Rectal smooth muscle tissue (tissue), 1 donor: Measurements from ENCODE around the gene CRTAP.
"Not testable (repeated sequence)": the region's sequence is repeated elsewhere in the genome, so short reads cannot be mapped to it uniquely, and the experiment has no call there.

Source experiments
- H3K27ac ChIP-seq: one replicate; pipeline ENCODE4 v1.7.0; 2013; ENCODE audit warnings: low read depth, low read length, inconsistent platforms
- H3K27me3 ChIP-seq: one replicate; pipeline ENCODE4 v1.7.0; 2013; ENCODE audit warnings: low read length; ENCODE audit not compliant: control insufficient read depth, insufficient read depth
- H3K36me3 ChIP-seq: one replicate; pipeline ENCODE4 v1.7.0; 2013; ENCODE audit warnings: low read length; ENCODE audit not compliant: control insufficient read depth, insufficient read depth
- H3K4me1 ChIP-seq: one replicate; pipeline ENCODE4 v1.7.0; 2013; ENCODE audit warnings: low read length; ENCODE audit not compliant: control insufficient read depth, insufficient read depth
- H3K4me3 ChIP-seq: one replicate; pipeline ENCODE4 v1.7.0; 2013; ENCODE audit warnings: low read length
- H3K9ac ChIP-seq: one replicate; pipeline ENCODE4 v1.7.0; 2013; ENCODE audit warnings: low read length

Gene CRTAP

DNA sequence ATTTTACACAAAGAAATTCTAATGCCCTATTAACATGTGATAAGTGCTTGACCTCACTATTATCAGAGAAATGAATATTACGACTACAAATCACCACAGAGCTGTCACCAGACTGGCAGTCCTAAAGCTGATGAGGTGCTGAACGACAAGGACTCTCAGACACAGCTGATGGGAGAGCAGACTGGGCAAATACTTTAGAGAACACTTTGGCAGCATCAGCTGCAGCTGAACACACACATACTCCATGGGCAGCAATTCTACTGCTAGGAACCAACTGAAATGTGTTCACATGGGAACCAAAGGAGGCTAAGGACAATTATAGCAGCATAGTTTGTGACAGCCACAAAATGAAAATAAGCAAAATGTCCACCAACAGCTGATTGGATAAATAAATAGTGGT, 59.3 kb downstream of the CRTAP start:
- Histone ChIP-seq H3K4me3 (no peak overlapping the region), H3K36me3 (no peaks in the 10 kb centered on the region), H3K4me1 (no peaks in the 10 kb centered on the region), H3K9ac (no peak overlapping the region), H3K27ac (no peak overlapping the region), H3K27me3 (no peaks in the 10 kb centered on the region)

GRCh38 chr3:33173672-33174071, 59.9 kb downstream of the CRTAP start:
- no peak overlapping the region for H3K27ac ChIP-seq

DNA sequence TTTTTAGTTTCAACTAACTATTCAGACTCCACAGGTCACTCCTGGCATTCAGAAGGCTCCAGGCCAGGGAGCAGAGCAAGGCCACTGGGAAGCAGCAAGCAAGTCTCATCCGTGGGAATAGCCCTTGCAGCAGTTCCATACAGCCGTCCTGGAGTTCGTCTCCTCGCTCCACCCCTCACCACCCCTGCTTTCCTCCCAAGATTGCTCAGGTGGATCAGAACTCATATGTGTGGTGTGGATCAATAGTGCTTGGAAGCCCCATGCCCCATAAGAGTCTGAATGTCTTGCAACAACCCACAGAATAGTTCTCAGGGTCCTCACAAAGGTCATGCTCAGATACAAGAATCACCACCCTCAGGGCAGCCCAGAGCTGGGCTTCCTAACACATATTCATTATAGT, 60.3 kb downstream of the CRTAP start:
- Histone ChIP-seq H3K9ac (no peak overlapping the region), H3K36me3 (no peaks in the 10 kb centered on the region), H3K4me3 (no peak overlapping the region), H3K4me1 (no peaks in the 10 kb centered on the region), H3K27ac (no peak overlapping the region), H3K27me3 (no peaks in the 10 kb centered on the region)

More at GRCh38 chr3:33173672-33174071, 59.9 kb downstream of the CRTAP start:
- no peaks in the 10 kb centered on the region for H3K36me3 ChIP-seq
- no peaks in the 10 kb centered on the region for H3K4me1 ChIP-seq
- H3K4me3 ChIP-seq, result no peak overlapping the region
- H3K27me3 ChIP-seq, result no peaks in the 10 kb centered on the region
- no peak overlapping the region for H3K9ac ChIP-seq

GRCh38 chr3:33174711-33175414, 61.0 kb downstream of the CRTAP start:
- no peak overlapping the region for H3K9ac ChIP-seq
- no peaks in the 10 kb centered on the region for H3K4me1 ChIP-seq
- no peaks in the 10 kb centered on the region for H3K27me3 ChIP-seq
- no peaks in the 10 kb centered on the region for H3K36me3 ChIP-seq
- H3K27ac ChIP-seq, result no peak overlapping the region
- H3K4me3 ChIP-seq, result no peak overlapping the region

- Histone ChIP-seq H3K27ac (no peak overlapping the region), H3K36me3 (no peaks in the 10 kb centered on the region), H3K9ac (no peak overlapping the region)
Observed at GRCh38 chr3:33179132-33179531, 65.3 kb downstream of the CRTAP start.

GRCh38 chr3:33181229-33181628, 67.4 kb downstream of the CRTAP start:
- no peaks in the 10 kb centered on the region for H3K27me3 ChIP-seq
- H3K36me3 ChIP-seq, result no peaks in the 10 kb centered on the region
- H3K9ac ChIP-seq, result no peak overlapping the region
- no peak overlapping the region for H3K4me3 ChIP-seq
- H3K4me1 ChIP-seq, result no peaks in the 10 kb centered on the region
- H3K27ac ChIP-seq, result no peak overlapping the region

More at GRCh38 chr3:33179132-33179531, 65.3 kb downstream of the CRTAP start:
- Histone ChIP-seq H3K4me1 (no peaks in the 10 kb centered on the region), H3K27me3 (no peaks in the 10 kb centered on the region), H3K4me3 (no peak overlapping the region)

- H3K9ac ChIP-seq, H3K4me3 ChIP-seq, H3K27ac ChIP-seq, H3K4me1 ChIP-seq, H3K27me3 ChIP-seq, H3K36me3 ChIP-seq: not testable (repeated sequence)
Observed at GRCh38 chr3:33181641-33182040, 67.8 kb downstream of the CRTAP start.

DNA sequence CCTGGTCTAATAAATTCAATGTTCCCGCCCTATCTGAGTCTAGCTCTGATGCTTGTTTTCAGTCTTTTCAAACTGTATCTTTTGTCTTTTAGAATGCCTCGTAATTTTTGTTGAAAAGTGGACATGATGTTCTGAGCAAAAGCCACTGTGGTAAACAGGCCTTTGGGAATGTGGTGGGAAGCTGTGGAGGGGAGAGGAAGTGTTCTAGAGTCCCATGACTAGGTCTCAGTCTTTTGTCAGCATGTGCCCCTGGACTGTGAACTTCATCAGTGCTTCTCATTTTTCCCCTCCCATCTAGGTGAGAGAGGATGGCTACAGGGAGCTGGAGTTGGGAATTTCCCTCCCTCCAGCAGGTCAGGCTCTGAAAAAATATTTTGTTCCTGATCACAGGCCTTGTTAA, 71.0 kb downstream of the CRTAP start:
- Histone ChIP-seq H3K4me1 (no peaks in the 10 kb centered on the region), H3K27ac (no peak overlapping the region), H3K4me3 (no peak overlapping the region), H3K36me3 (no peaks in the 10 kb centered on the region), H3K27me3 (no peaks in the 10 kb centered on the region), H3K9ac (no peak overlapping the region)

DNA sequence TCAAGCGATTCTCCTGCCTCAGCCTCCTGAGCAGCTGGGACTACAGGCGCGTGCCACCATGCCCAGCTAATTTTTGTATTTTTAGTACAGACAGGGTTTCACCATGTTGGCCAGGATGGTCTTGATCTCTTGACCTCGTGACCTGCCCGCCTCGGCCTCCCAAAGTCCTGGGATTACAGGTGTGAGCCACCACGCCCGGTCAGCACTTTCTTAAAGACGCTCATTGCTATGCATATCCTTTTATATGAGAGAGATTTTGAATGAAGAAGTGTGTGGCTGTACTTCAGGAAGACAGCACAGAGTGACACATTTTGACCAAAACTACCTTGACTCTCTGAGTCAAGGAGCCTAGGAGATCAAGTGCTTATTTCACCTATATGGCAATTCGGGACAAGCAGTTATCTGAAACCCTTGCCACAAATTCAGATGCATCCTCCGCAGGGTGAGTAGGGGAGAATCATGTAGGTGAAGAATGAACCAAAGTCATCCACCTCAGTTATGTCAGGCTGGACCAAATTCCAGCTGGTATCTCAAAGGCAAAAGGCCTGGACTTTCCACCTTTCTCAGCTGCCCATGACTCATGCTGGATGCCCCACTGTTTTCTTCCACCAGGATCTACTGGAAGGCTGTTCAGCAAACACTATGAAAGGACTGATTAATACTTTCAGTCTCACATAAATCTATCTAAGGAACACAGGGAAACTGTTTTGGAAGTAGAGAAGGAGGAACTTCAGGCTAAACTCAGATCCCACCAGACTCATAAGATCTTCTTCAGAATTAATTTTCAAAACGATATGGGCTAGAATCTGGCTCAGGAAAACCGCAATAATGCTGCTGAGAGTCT, 72.9 kb downstream of the CRTAP start:
- no peaks in the 10 kb centered on the region for H3K27me3 ChIP-seq
- H3K4me1 ChIP-seq, result no peaks in the 10 kb centered on the region
- no peak overlapping the region for H3K27ac ChIP-seq
- no peak overlapping the region for H3K4me3 ChIP-seq
- no peak overlapping the region for H3K9ac ChIP-seq
- no peaks in the 10 kb centered on the region for H3K36me3 ChIP-seq

DNA sequence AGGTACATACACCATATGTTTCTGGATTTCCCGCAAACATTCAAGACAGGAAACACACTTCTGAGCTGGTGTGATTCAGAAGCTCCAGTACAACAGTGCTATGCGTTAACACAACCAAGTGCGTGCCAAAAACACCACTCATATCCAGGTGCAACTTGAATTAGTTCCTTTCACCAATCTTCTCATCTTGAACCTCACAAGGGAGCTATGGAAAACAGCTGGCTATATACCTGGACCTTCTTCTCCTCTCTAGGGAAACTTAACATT, 73.5 kb downstream of the CRTAP start:
- Histone ChIP-seq H3K4me3 (no peak overlapping the region), H3K9ac (no peak overlapping the region), H3K36me3 (no peaks in the 10 kb centered on the region), H3K4me1 (no peaks in the 10 kb centered on the region), H3K27me3 (no peaks in the 10 kb centered on the region), H3K27ac (no peak overlapping the region)

DNA sequence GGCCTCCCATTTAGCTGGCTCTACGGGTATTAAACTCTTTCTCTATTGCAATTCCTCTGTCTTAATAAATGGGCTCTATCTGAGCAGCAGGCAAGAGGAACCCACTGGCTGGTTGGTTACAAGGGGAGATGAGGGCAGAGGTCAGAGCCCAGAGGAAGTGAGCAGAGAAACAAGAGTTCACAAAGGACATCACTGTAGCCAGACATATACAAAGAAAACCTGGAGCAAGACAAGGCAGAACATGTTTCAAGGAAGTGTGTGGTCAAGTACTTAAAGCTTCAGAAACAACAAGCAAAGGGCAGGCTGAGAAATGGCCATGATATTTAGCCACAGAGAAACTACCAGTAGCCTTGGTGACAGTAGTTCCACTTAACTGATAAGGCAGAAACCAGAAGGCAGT, 80.5 kb downstream of the CRTAP start:
- H3K4me1 ChIP-seq, result no peaks in the 10 kb centered on the region
- no peak overlapping the region for H3K4me3 ChIP-seq
- H3K36me3 ChIP-seq, result no peaks in the 10 kb centered on the region
- no peaks in the 10 kb centered on the region for H3K27me3 ChIP-seq
- no peak overlapping the region for H3K27ac ChIP-seq
- no peak overlapping the region for H3K9ac ChIP-seq

DNA sequence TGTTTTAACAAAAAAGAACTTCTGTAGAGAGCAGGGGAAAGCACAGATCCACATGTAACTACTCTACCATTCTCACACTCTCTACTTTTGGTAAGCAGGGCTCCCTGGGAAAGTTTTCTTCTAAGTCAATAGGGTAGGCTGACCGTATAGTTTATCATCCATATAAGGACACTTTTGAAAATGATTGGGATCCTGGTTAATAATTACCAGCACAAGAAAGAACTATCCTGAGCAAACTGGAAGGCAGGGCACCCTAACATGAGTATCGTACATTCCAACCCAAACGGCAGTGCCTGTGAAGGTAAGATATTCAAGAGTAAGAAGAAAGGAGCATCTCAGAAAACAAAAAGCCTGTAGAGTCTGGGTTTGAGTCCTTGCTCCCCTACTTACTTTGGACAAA, 82.7 kb downstream of the CRTAP start:
- Histone ChIP-seq H3K27me3 (no peaks in the 10 kb centered on the region), H3K4me1 (no peaks in the 10 kb centered on the region), H3K9ac (no peak overlapping the region), H3K36me3 (no peaks in the 10 kb centered on the region), H3K4me3 (no peak overlapping the region), H3K27ac (no peak overlapping the region)
